ENCODE measurements around the gene DNAJB6.

The DNAJB6 gene

GRCh38 chr7:157429001-157429679, 92.3 kb downstream of the DNAJB6 start:
- H3K4me1 ChIP-seq (ENCODE audit: insufficient read depth, low read length) = peaks cover 3% of the 10 kb centered on the region; the same call in 1 of the 2 replicates
- no peaks in the 10 kb centered on the region for H3K27me3 ChIP-seq (ENCODE audit: insufficient read depth, low read length)
- no peak overlapping the region for H3K4me3 ChIP-seq (ENCODE audit: low read length)
- H3K27ac ChIP-seq (ENCODE audit: low read length) = no peak overlapping the region
- no peak overlapping the region for H3K9ac ChIP-seq (ENCODE audit: low read depth, low read length)
- no peaks in the 10 kb centered on the region for H3K36me3 ChIP-seq (ENCODE audit: insufficient read depth, low read depth, low read length)
- H3K9me3 ChIP-seq (ENCODE audit: insufficient read depth, low read depth, low read length) = no peaks in the 10 kb centered on the region

DNA sequence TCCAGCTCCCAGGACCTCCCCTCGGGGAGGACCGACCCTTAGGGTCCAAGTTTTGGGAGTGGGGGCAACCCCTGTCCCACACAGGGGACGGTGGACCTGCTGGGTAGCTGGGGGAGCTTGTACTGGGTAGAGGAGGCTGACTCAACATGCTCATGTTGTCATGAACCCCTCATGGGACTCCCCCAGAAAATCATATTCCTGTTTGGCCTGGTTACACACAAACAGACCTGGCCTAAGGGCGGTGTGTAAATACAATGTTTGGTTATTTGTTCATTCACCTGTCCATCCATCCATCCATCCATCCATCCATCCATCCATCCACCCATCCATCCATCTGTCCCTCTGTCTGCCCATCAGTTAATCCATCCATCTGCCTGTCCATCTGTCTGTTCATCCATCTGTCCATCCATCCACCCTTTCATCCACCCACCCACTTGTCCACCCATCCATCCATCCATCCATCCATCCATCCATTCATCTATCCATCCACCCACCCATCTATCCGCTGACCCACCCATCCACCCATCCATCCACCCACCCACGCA, 92.9 kb downstream of the DNAJB6 start:
- Histone ChIP-seq H3K4me1 (ENCODE audit: insufficient read depth, low read length) (peaks cover 3% of the 10 kb centered on the region; the same call in 1 of the 2 replicates), H3K36me3 (ENCODE audit: insufficient read depth, low read depth, low read length) (no peaks in the 10 kb centered on the region), H3K9ac (ENCODE audit: low read depth, low read length) (no peak overlapping the region), H3K4me3 (ENCODE audit: low read length) (no peak overlapping the region), H3K9me3 (ENCODE audit: insufficient read depth, low read depth, low read length) (no peaks in the 10 kb centered on the region), H3K27me3 (ENCODE audit: insufficient read depth, low read length) (no peaks in the 10 kb centered on the region), H3K27ac (ENCODE audit: low read length) (no peak overlapping the region)

DNA sequence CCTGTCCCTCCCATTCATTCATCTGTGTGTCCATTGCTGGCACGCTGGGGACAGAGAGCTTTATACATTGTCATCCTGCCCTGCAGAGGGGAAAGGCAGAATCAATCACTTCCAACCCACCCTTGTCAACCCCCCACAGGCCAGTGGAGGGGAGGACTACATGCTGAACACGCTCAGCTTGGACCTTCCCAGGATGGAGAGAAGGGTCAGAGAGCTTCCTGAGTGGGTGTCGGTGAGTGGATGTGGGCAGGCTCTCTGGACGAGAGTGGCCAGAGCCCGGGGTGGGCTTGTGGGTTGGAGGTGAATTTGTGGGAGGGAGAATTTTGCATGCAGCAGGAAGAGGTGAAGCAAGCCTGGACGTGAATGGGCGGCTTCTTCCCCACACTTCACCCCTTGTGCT, 93.9 kb downstream of the DNAJB6 start:
- no peak overlapping the region for H3K27ac ChIP-seq (ENCODE audit: low read length)
- H3K4me3 ChIP-seq (ENCODE audit: low read length) = no peak overlapping the region
- no peaks in the 10 kb centered on the region for H3K36me3 ChIP-seq (ENCODE audit: insufficient read depth, low read depth, low read length)
- H3K9ac ChIP-seq (ENCODE audit: low read depth, low read length) = no peak overlapping the region
- no peaks in the 10 kb centered on the region for H3K9me3 ChIP-seq (ENCODE audit: insufficient read depth, low read depth, low read length)
- H3K4me1 ChIP-seq (ENCODE audit: insufficient read depth, low read length) = peaks cover 3% of the 10 kb centered on the region; the same call in 1 of the 2 replicates
- H3K27me3 ChIP-seq (ENCODE audit: insufficient read depth, low read length) = no peaks in the 10 kb centered on the region

DNA sequence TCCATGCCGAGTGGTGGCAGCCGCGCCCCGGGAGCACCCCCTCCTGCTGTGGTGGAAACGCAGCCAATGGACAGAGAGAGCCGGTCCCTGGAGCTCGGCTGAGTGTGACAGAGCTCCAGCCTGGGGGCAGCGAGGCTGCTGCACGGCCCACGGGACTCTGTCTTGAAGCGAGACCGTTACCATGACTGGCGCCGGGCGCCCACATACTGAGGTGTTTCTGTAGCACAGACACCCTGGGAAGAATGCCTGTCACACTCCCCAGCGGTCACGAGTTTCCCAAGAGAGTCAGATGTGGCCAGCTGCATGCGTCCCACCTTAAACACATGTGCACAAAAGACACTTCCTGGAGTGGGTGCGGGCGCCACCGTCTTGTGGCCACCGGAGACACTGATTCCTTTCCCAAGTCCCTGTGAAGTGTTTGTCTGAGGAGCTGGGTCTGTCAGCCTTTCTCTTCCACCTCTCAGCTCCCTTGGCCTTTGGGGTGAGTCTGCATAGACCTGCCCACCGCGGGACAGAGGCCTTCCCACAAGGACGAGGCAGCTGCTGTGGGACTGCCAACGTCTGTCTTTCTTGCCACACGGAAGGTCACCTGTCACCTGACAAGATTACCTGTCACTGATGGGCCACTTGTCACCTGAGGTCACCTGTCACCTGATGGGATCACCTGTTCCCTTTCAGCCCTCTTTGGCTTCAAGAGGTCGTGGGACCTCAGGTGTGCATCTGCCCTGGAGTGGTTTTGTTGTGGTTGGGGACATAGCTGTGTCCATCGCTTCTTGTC, 94.6 kb downstream of the DNAJB6 start:
- Histone ChIP-seq H3K4me3 (ENCODE audit: low read length) (no peak overlapping the region), H3K9ac (ENCODE audit: low read depth, low read length) (no peak overlapping the region), H3K36me3 (ENCODE audit: insufficient read depth, low read depth, low read length) (no peaks in the 10 kb centered on the region), H3K27me3 (ENCODE audit: insufficient read depth, low read length) (no peaks in the 10 kb centered on the region), H3K9me3 (ENCODE audit: insufficient read depth, low read depth, low read length) (no peaks in the 10 kb centered on the region), H3K27ac (ENCODE audit: low read length) (no peak overlapping the region), H3K4me1 (ENCODE audit: insufficient read depth, low read length) (peaks cover 3% of the 10 kb centered on the region; the same call in 1 of the 2 replicates)

- no peaks in the 10 kb centered on the region for H3K27me3 ChIP-seq (ENCODE audit: insufficient read depth, low read length)
- no peaks in the 10 kb centered on the region for H3K9me3 ChIP-seq (ENCODE audit: insufficient read depth, low read depth, low read length)
- H3K4me1 ChIP-seq (ENCODE audit: insufficient read depth, low read length) = peaks cover 3% of the 10 kb centered on the region; the same call in 1 of the 2 replicates
- no peaks in the 10 kb centered on the region for H3K36me3 ChIP-seq (ENCODE audit: insufficient read depth, low read depth, low read length)
- no peak overlapping the region for H3K9ac ChIP-seq (ENCODE audit: low read depth, low read length)
- no peak overlapping the region; the same call in 1 of the 2 replicates for H3K4me3 ChIP-seq (ENCODE audit: low read length)
- H3K27ac ChIP-seq (ENCODE audit: low read length) = no peak overlapping the region
Observed at GRCh38 chr7:157431951-157432540, 95.2 kb downstream of the DNAJB6 start.

- Histone ChIP-seq H3K4me1 (ENCODE audit: insufficient read depth, low read length) (peaks cover 3% of the 10 kb centered on the region; the same call in 1 of the 2 replicates), H3K27me3 (ENCODE audit: insufficient read depth, low read length) (no peaks in the 10 kb centered on the region), H3K36me3 (ENCODE audit: insufficient read depth, low read depth, low read length) (no peaks in the 10 kb centered on the region), H3K9ac (ENCODE audit: low read depth, low read length) (no peak overlapping the region), H3K9me3 (ENCODE audit: insufficient read depth, low read depth, low read length) (no peaks in the 10 kb centered on the region), H3K27ac (ENCODE audit: low read length) (no peak overlapping the region), H3K4me3 (ENCODE audit: low read length) (peak overlapping the region; percentile 50; the same call in 1 of the 2 replicates)
Observed at GRCh38 chr7:157432541-157432956, 95.7 kb downstream of the DNAJB6 start.

GRCh38 chr7:157432957-157433576, 96.3 kb downstream of the DNAJB6 start:
- H3K27me3 ChIP-seq (ENCODE audit: insufficient read depth, low read length) = no peaks in the 10 kb centered on the region
- H3K9me3 ChIP-seq (ENCODE audit: insufficient read depth, low read depth, low read length) = no peaks in the 10 kb centered on the region
- H3K9ac ChIP-seq (ENCODE audit: low read depth, low read length) = no peak overlapping the region
- H3K4me3 ChIP-seq (ENCODE audit: low read length) = peak overlapping the region; percentile 50; the same call in 1 of the 2 replicates
- no peak overlapping the region for H3K27ac ChIP-seq (ENCODE audit: low read length)
- H3K4me1 ChIP-seq (ENCODE audit: insufficient read depth, low read length) = peaks cover 3% of the 10 kb centered on the region; the same call in 1 of the 2 replicates
- H3K36me3 ChIP-seq (ENCODE audit: insufficient read depth, low read depth, low read length) = no peaks in the 10 kb centered on the region

- H3K9ac ChIP-seq (ENCODE audit: low read depth, low read length) = no peak overlapping the region
- H3K9me3 ChIP-seq (ENCODE audit: insufficient read depth, low read depth, low read length) = peaks cover 4% of the 10 kb centered on the region; the same call in 1 of the 2 replicates
- H3K27ac ChIP-seq (ENCODE audit: low read length) = no peak overlapping the region
- no peaks in the 10 kb centered on the region for H3K27me3 ChIP-seq (ENCODE audit: insufficient read depth, low read length)
- no peak overlapping the region for H3K4me3 ChIP-seq (ENCODE audit: low read length)
- H3K36me3 ChIP-seq (ENCODE audit: insufficient read depth, low read depth, low read length) = no peaks in the 10 kb centered on the region
- H3K4me1 ChIP-seq (ENCODE audit: insufficient read depth, low read length) = peaks cover 3% of the 10 kb centered on the region; the same call in 1 of the 2 replicates
Observed at GRCh38 chr7:157433628-157434027, 96.8 kb downstream of the DNAJB6 start.

DNA sequence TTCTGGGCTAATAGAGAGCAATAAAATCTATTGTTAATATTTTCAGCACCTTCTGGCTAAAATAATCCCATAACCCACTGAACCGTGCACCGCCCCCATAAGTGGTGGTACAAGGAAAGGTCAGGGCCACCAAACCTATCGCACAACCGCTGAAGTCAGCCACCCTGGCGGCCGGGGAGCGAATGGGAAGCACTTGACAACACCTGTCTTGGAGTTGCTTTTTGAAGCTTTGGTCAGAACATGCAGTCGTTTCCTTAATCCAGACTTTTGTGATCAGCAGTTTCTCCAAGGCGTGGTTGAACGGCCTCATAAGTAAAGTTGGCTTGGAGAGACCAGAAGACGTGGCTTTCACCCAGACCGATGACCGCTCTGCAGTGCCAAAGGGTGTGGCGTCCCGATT, 97.4 kb downstream of the DNAJB6 start:
- Histone ChIP-seq H3K9ac (ENCODE audit: low read depth, low read length) (no peak overlapping the region), H3K27me3 (ENCODE audit: insufficient read depth, low read length) (no peaks in the 10 kb centered on the region), H3K27ac (ENCODE audit: low read length) (no peak overlapping the region), H3K9me3 (ENCODE audit: insufficient read depth, low read depth, low read length) (peaks cover 10% of the 10 kb centered on the region), H3K4me3 (ENCODE audit: low read length) (no peak overlapping the region), H3K4me1 (ENCODE audit: insufficient read depth, low read length) (peaks cover 3% of the 10 kb centered on the region; the same call in 1 of the 2 replicates), H3K36me3 (ENCODE audit: insufficient read depth, low read depth, low read length) (no peaks in the 10 kb centered on the region)

- Histone ChIP-seq H3K9me3 (ENCODE audit: insufficient read depth, low read depth, low read length) (peaks cover 14% of the 10 kb centered on the region), H3K36me3 (ENCODE audit: insufficient read depth, low read depth, low read length) (no peaks in the 10 kb centered on the region), H3K27me3 (ENCODE audit: insufficient read depth, low read length) (no peaks in the 10 kb centered on the region), H3K27ac (ENCODE audit: low read length) (no peak overlapping the region), H3K4me3 (ENCODE audit: low read length) (no peak overlapping the region), H3K9ac (ENCODE audit: low read depth, low read length) (no peak overlapping the region), H3K4me1 (ENCODE audit: insufficient read depth, low read length) (peaks cover 3% of the 10 kb centered on the region; the same call in 1 of the 2 replicates)
Observed at GRCh38 chr7:157434701-157435100, 97.9 kb downstream of the DNAJB6 start.

- Histone ChIP-seq H3K27ac (ENCODE audit: low read length) (no peak overlapping the region), H3K27me3 (ENCODE audit: insufficient read depth, low read length) (no peaks in the 10 kb centered on the region), H3K4me1 (ENCODE audit: insufficient read depth, low read length) (peaks cover 3% of the 10 kb centered on the region; the same call in 1 of the 2 replicates), H3K9ac (ENCODE audit: low read depth, low read length) (no peak overlapping the region), H3K4me3 (ENCODE audit: low read length) (no peak overlapping the region), H3K36me3 (ENCODE audit: insufficient read depth, low read depth, low read length) (no peaks in the 10 kb centered on the region), H3K9me3 (ENCODE audit: insufficient read depth, low read depth, low read length) (peaks cover 26% of the 10 kb centered on the region)
Observed at GRCh38 chr7:157436076-157436475, 99.3 kb downstream of the DNAJB6 start.

All from iPS-20b (cell line).